ENCODE data around the gene CCNQ.

GRCh38 chrX:153595387-153595786, 3.6 kb downstream of the CCNQ start:
- no peak for TF ChIP-seq POLR2A (IDR thresholded peaks at IDR 0.05; ENCODE audit: extremely low read depth, insufficient read length)
- no peak for TF ChIP-seq CTCF (IDR thresholded peaks at IDR 0.05; ENCODE audit: low read depth, low read length)
- TF ChIP-seq MAX (IDR thresholded peaks at IDR 0.05; ENCODE audit: low read depth, low read length): no peak

All from NB4 (cell line).